Sigmoid colon (tissue), 4 donors: ENCODE measurements around the gene CDH7.

Source experiments
- EP300 ChIP-seq, 4 donors: sonication (generic); formaldehyde crosslinking; IDR thresholded peaks; one replicate each; pipeline ENCODE4 v1.6.1; 2017; ENCODE audit warnings: antibody characterized with exemption in 4 of 4
- POLR2AphosphoS5 ChIP-seq, 4 donors: sonication (generic); formaldehyde crosslinking; IDR thresholded peaks; one replicate each; pipeline ENCODE4 v1.6.1; 2017; ENCODE audit warnings: antibody characterized with exemption in 4 of 4
- TF ChIP-seq, protein P1 (sequence below), 4 experiments: fragments of 450-650 bp in 3 of 4; fragments of 200-600 bp in 1 of 4; IDR thresholded peaks; one replicate each; pipeline ENCODE4 v1.5.1; 2016 to 2019; ENCODE audit warnings: antibody characterized with exemption in 4 of 4, mild to moderate bottlenecking in 3 of 4, moderate library complexity in 2 of 4

DNA sequence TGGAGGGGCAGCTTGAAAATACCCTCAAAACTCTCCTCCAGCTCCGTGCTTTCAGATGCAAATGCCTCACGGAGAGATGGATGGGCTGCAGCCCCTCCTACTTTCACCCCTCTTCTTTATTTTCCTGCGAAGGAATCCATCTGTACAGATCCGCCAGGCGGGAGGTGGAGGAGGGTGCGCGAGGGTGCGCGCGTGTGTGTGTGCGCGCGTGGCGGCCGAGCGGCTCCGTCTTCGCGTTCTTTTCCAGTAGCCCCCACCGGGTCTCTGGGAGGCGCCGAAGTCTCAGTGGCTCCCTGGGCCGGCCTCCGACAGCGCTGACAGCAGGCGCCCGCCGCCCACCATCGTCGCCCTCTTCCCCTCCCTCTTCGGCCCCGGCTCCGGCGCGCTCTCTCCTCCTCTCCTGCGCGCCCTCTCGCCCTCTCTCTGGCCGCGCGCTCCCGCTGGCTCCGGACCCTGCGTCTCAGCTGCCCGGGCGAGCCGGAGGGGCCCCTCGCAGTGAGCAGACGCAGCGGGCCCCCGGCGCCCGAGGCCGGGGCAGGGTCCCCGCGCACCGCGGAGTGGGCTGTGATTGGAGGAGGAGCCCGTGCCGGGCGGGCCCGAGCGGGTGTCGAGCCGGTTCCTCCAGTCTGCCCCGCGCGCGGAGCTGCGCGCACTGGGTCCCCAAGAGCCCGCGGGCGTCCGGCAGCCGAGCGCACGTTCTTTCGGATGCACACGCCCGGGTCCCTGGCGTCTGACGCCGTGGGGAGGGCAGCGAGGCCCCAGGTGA is at the start of gene CDH7:
- no peak for TF ChIP-seq POLR2AphosphoS5 (IDR thresholded peaks at IDR 0.05)
- TF ChIP-seq, protein P1, sequence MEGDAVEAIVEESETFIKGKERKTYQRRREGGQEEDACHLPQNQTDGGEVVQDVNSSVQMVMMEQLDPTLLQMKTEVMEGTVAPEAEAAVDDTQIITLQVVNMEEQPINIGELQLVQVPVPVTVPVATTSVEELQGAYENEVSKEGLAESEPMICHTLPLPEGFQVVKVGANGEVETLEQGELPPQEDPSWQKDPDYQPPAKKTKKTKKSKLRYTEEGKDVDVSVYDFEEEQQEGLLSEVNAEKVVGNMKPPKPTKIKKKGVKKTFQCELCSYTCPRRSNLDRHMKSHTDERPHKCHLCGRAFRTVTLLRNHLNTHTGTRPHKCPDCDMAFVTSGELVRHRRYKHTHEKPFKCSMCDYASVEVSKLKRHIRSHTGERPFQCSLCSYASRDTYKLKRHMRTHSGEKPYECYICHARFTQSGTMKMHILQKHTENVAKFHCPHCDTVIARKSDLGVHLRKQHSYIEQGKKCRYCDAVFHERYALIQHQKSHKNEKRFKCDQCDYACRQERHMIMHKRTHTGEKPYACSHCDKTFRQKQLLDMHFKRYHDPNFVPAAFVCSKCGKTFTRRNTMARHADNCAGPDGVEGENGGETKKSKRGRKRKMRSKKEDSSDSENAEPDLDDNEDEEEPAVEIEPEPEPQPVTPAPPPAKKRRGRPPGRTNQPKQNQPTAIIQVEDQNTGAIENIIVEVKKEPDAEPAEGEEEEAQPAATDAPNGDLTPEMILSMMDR (IDR thresholded peaks at IDR 0.05), result no peak
- no peak for TF ChIP-seq EP300 (IDR thresholded peaks at IDR 0.05)
